Kidney epithelial cell (primary cell): Measurements from ENCODE around the gene CRACR2B. TPM values are rescaled to one million over a fixed set of nuclear protein-coding genes. Genes with fewer than 3 reads are reported as not detected.

Source experiments
- DNase-seq: peaks from one replicate; pipeline ENCODE4 v3.0.0-alpha.2; 2010; ENCODE audit warnings: low read depth
- H3K27me3 ChIP-seq: 2 replicates; pipeline ENCODE4 v1.6.0; 2011; ENCODE audit warnings: low read length; ENCODE audit not compliant: control insufficient read depth, insufficient read depth
- H3K36me3 ChIP-seq: 2 replicates; pipeline ENCODE4 v1.5.1; 2011; ENCODE audit warnings: low read length; ENCODE audit not compliant: control insufficient read depth, insufficient read depth
- H3K4me3 ChIP-seq: 2 replicates; pipeline ENCODE4 v1.5.1; 2011; ENCODE audit warnings: low read depth, mild to moderate bottlenecking, control low read depth, low read length
- total RNA-seq: library from RNA; depleted of rRNA; stranded (reverse); fragments of >200 nt; gene quantifications from 2 replicates; pipeline ENCODE4 v1.2.3, GENCODE V29; 2015
- TF ChIP-seq, protein P1 (sequence below): IDR thresholded peaks from 2 replicates; pipeline ENCODE4 v1.5.1; 2011; ENCODE audit warnings: mild to moderate bottlenecking, moderate library complexity, low read length, control low read depth, inconsistent platforms; ENCODE audit not compliant: insufficient read depth, poor library complexity, severe bottlenecking

The CRACR2B gene
- total RNA-seq, 1 donor from 2014 or later: 19.7 TPM

DNA sequence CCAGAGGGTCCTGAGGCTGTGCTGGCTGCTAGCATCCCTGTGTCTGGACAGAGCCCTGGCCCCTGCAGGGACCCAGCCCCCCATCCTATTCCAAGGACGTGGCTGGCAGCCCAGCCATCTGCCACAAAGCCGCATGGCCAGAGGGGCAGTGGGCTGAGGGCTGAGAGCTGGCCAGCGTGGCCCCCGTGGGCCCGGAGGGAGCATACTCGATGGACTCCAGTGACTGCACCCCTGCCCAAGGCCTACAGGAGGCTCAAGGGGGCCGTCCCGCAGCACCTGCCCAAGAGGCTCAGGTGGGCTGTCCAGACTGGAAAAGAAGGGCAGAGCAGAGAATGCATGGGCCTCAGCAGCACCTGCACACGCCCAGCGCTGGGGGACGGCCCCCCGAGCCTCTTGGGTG is 28.1 kb downstream of the CRACR2B start:
- TF ChIP-seq, protein P1, sequence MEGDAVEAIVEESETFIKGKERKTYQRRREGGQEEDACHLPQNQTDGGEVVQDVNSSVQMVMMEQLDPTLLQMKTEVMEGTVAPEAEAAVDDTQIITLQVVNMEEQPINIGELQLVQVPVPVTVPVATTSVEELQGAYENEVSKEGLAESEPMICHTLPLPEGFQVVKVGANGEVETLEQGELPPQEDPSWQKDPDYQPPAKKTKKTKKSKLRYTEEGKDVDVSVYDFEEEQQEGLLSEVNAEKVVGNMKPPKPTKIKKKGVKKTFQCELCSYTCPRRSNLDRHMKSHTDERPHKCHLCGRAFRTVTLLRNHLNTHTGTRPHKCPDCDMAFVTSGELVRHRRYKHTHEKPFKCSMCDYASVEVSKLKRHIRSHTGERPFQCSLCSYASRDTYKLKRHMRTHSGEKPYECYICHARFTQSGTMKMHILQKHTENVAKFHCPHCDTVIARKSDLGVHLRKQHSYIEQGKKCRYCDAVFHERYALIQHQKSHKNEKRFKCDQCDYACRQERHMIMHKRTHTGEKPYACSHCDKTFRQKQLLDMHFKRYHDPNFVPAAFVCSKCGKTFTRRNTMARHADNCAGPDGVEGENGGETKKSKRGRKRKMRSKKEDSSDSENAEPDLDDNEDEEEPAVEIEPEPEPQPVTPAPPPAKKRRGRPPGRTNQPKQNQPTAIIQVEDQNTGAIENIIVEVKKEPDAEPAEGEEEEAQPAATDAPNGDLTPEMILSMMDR: no peak
- Histone ChIP-seq H3K36me3 (no peaks in the 10 kb centered on the region), H3K4me3 (no peak overlapping the region), H3K27me3 (no peaks in the 10 kb centered on the region)
- DNase-seq: no peak

DNA sequence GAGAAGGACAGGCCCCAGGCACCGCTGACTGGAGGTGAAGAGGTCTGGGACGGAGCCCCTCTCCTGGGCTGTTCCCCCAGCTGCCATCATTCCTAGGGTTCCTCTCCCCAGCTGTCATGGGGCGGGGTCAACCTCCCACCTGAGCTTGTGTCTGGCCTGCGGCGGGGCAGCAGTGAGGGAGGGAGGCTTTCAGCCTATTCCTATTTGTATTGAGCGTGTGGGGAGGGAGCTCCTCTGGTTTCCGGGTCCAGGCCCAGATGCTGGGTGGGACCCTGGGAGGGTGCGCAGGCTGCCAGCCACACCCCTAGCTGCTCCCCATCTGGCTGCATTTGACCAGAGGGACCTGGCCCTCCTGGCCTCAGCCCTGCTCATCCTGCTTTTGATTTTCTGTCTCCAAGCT is 28.7 kb downstream of the CRACR2B start:
- DNase-seq: no peak
- TF ChIP-seq, protein P1: no peak
- Histone ChIP-seq H3K27me3 (no peaks in the 10 kb centered on the region), H3K4me3 (no peak overlapping the region), H3K36me3 (no peaks in the 10 kb centered on the region)

DNA sequence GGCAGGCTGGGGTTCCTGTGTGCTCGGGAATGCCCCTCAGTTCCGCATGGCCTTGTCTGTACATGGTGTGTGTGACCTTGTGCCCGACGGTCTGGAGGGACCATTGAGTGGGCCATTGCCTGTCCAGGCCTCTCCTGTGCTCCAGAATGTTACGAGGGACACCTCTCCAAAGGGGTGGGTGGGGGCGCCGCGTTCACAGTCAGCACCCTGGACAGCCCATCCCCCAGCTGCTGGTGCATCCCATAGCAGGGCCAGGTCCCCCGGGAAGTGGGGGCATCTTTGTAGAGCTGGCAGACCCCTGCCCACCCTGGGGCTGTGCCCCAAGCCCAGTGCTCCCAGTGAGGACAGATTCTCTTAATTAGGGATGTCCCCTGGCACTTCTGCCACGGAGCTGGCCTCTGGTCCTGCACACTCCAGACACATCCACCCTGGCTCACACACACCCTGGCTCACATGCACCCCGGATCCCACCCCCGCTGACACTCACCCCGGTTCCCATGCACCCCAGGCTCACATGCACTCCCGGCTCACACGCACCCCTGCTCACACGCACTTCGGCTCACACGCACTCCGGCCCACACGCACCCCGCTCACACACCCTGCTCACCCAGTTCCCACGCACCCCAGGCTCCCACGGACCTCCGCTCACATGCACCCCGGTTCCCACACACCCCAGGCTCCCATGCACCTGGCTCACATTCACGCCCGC is 30.5 kb downstream of the CRACR2B start:
- Histone ChIP-seq H3K36me3 (no peaks in the 10 kb centered on the region), H3K27me3 (no peaks in the 10 kb centered on the region), H3K4me3 (no peak overlapping the region)
- DNase-seq: no peak
- TF ChIP-seq, protein P1: no peak

DNA sequence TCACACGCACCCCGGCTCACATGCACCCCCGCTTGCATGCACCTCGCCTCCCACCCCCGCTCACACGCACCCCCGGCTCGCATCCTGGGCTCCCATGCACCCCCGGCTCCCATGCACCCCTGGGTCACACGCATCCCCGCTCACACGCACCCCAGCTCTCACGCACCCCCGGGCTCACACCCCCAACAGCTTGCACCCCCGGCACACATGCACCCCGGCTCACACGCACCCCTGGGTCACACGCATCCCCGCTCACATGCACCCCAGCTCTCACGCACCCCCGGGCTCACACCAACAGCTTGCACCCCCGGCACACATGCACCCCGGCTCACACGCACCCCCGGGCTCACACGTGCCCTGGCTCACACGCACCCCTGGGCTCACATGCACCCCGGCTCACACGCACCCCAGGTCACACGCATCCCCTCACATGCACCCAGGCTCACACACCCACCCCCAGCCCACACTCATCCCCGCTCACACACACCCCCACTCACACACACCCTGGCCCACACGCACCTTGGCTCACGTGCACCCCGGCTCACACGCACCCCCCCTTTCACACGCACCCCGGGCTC is 31.1 kb downstream of the CRACR2B start:
- no peaks in the 10 kb centered on the region for H3K27me3 ChIP-seq
- no peak for DNase-seq
- H3K36me3 ChIP-seq: no peaks in the 10 kb centered on the region
- TF ChIP-seq, protein P1: no peak
- no peak overlapping the region for H3K4me3 ChIP-seq

DNA sequence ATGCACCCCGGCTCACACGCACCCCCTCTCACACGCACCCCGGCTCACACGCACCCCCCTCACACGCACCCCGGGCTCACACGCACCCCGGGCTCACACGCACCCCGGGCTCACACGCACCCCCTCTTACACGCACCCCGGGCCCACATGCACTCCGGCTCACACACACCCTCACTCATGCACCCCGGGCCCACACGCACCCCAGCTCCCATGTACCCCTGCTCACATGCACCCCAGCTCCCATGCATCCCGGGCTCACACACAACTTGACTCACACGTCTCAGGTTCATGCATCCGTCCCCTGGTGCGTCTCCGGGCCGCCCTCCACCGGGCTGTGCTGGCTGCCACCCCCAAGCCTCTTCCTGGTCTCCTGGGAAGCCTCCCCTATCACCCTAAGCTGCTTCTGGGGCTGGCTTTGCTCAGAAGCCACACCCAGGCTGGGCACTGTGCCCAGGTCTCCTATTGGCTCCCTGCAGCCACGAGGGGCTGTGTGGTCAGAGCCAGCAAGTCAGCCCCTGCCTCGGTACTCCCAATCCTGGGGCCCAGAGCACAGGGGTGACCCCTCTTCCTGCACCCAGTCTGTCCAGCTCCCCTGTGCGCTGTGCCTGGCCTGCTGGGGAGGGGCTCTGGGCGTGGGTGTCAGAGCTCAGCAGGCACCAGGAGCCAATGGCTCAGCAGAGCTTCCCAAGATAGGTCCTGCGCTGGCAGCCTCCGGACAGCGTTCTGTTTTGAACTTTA is 31.8 kb downstream of the CRACR2B start:
- TF ChIP-seq, protein P1: no peak
- no peaks in the 10 kb centered on the region for H3K36me3 ChIP-seq

More for the DNA sequence above, 31.8 kb downstream of the CRACR2B start:
- DNase-seq: no peak
- Histone ChIP-seq H3K4me3 (peak overlapping the region; percentile 3), H3K27me3 (no peaks in the 10 kb centered on the region)
